Measurements from ENCODE around the gene NDUFS8.

DNA sequence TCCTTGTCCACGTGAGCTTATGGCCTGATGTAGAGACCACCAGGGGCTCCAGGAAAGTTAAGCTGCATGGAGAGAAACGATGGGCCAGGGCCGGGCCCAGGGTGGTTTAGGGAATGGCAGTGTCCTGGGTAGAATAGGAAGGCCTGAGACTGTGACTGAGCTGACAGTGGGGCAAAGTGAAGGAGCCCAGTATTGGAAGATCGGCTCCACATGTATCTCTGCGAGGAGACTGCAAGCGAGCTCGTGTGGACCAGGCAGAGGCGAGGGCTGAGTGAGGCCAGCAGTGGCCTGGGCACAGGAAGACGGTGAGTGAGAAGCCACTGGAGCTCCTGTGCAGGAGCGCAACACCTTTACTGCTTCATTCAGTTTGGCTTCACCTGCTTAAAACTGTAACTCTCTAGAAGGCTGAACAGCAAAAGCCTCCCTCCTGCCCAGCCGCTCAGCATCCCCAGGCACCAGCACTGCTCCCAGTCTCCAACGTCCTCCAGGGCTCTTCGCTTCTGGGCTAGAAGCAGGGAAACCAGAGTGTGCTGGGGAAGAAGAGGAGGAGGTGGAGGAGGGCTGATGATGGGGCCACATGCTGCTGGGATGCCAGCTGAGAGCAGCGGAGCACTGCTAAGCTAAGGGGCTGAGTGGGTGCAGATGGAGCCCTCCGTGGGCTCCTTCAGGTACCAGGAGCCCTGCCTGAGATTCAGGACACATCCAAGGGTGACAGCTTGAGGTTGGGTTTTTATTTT is 21.8 kb downstream of the NDUFS8 start:
- TF ChIP-seq, protein P1, sequence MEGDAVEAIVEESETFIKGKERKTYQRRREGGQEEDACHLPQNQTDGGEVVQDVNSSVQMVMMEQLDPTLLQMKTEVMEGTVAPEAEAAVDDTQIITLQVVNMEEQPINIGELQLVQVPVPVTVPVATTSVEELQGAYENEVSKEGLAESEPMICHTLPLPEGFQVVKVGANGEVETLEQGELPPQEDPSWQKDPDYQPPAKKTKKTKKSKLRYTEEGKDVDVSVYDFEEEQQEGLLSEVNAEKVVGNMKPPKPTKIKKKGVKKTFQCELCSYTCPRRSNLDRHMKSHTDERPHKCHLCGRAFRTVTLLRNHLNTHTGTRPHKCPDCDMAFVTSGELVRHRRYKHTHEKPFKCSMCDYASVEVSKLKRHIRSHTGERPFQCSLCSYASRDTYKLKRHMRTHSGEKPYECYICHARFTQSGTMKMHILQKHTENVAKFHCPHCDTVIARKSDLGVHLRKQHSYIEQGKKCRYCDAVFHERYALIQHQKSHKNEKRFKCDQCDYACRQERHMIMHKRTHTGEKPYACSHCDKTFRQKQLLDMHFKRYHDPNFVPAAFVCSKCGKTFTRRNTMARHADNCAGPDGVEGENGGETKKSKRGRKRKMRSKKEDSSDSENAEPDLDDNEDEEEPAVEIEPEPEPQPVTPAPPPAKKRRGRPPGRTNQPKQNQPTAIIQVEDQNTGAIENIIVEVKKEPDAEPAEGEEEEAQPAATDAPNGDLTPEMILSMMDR (IDR thresholded peaks at IDR 0.05) = no peak
- TF ChIP-seq POLR2AphosphoS5 (IDR thresholded peaks at IDR 0.05) (peak in 1 of 3 donors; percentile 4), POLR2A (IDR thresholded peaks at IDR 0.05) (no peak), EP300 (IDR thresholded peaks at IDR 0.05; ENCODE audit: low read depth) (no peak)

Data from transverse colon (tissue), 4 donors.